Hepatocyte (in vitro differentiated cells): ENCODE measurements around the gene TRAF1. TPM values are rescaled to one million over a fixed set of nuclear protein-coding genes. Genes with fewer than 3 reads are reported as not detected.

Source experiments
- DNase-seq: peaks from one replicate; pipeline ENCODE4 v3.0.0-alpha.2; 2016; ENCODE audit warnings: low spot score
- H2AFZ ChIP-seq: fragments of 200-600 bp; sonication (generic); 2 replicates; pipeline ENCODE4 v1.6.0; 2016; ENCODE audit warnings: antibody characterized with exemption, mild to moderate bottlenecking
- H3K27ac ChIP-seq: fragments of 200-600 bp; sonication (generic); 2 replicates; pipeline ENCODE4 v1.5.1; 2016; ENCODE audit warnings: mild to moderate bottlenecking
- H3K27me3 ChIP-seq: fragments of 200-600 bp; sonication (generic); 2 replicates; pipeline ENCODE4 v1.6.1; 2016
- H3K36me3 ChIP-seq: fragments of 200-600 bp; sonication (generic); replicated peaks from 2 replicates; pipeline ENCODE4 v1.5.1; 2016; ENCODE audit warnings: low read depth; ENCODE audit not compliant: insufficient read depth
- H3K4me1 ChIP-seq: fragments of 200-600 bp; sonication (generic); 2 replicates; pipeline ENCODE4 v1.5.1; 2016; ENCODE audit warnings: mild to moderate bottlenecking, moderate library complexity; ENCODE audit not compliant: insufficient read depth
- H3K4me2 ChIP-seq: fragments of 200-600 bp; sonication (generic); 2 replicates; pipeline ENCODE4 v1.6.0; 2016
- H3K4me3 ChIP-seq: fragments of 200-600 bp; sonication (generic); 2 replicates; pipeline ENCODE4 v1.5.1; 2016; ENCODE audit warnings: mild to moderate bottlenecking
- H3K79me2 ChIP-seq: fragments of 200-600 bp; sonication (generic); 2 replicates; pipeline ENCODE4 v1.6.0; 2017; ENCODE audit warnings: mild to moderate bottlenecking
- H3K9me2 ChIP-seq: fragments of 200-600 bp; sonication (generic); replicated peaks from 2 replicates; pipeline ENCODE4 v1.6.0; 2017; ENCODE audit warnings: mild to moderate bottlenecking; ENCODE audit not compliant: insufficient read depth
- H3K9me3 ChIP-seq: fragments of 200-600 bp; sonication (generic); 2 replicates; pipeline ENCODE4 v1.5.1; 2016; ENCODE audit warnings: low read depth, mild to moderate bottlenecking
- H4K20me1 ChIP-seq: fragments of 200-600 bp; sonication (generic); 2 replicates; pipeline ENCODE4 v1.6.0; 2016; ENCODE audit warnings: mild to moderate bottlenecking; ENCODE audit not compliant: insufficient read depth, poor library complexity, severe bottlenecking
- CTCF ChIP-seq: fragments of 200-600 bp; sonication (generic); IDR thresholded peaks from 2 replicates; pipeline ENCODE4 v1.5.1; 2016; ENCODE audit warnings: antibody characterized with exemption, mild to moderate bottlenecking; ENCODE audit not compliant: poor library complexity
- EZH2 ChIP-seq: fragments of 200-600 bp; sonication (generic); IDR thresholded peaks from 2 replicates; pipeline ENCODE4 v1.6.1; 2016; ENCODE audit warnings: antibody characterized with exemption, mild to moderate bottlenecking, borderline replicate concordance
- EZH2phosphoT487 ChIP-seq: fragments of 200-600 bp; sonication (generic); IDR thresholded peaks from one replicate; pipeline ENCODE4 v1.6.1; 2018; ENCODE audit warnings: antibody characterized with exemption, mild to moderate bottlenecking, low read depth, moderate library complexity; ENCODE audit not compliant: unreplicated experiment, severe bottlenecking
- WGBS: methylation state at CpG from one replicate; pipeline ENCODE4 v1.1.6; 2016; ENCODE audit warnings: low lambda C conversion rate; ENCODE audit errors: missing lambda C conversion rate; 5-methylcytosine and 5-hydroxymethylcytosine counted together
- polyA plus RNA-seq: library from polyadenylated mRNA; unstranded; fragments of >200 nt; fragmentation: Nextera tagmentation; extraction: Ambion mirVana; gene quantifications from 2 replicates; pipeline ENCODE4 v1.2.1, GENCODE V29; 2016
- total RNA-seq: library from RNA; depleted of rRNA; stranded (reverse); fragments of >200 nt; gene quantifications from 2 replicates; pipeline ENCODE4 v1.2.3, GENCODE V29; 2014

Gene TRAF1
- total and polyA plus RNA-seq, 2 experiments from 2014 or later: 2.2 to 4.0 TPM

GRCh38 chr9:120855827-120856670, 70.5 kb downstream of the TRAF1 start:
- Histone ChIP-seq H3K27ac (no peak overlapping the region), H3K36me3 (no peaks in the 10 kb centered on the region), H2AFZ (no peak overlapping the region), H3K79me2 (no peaks in the 10 kb centered on the region), H3K27me3 (no peaks in the 10 kb centered on the region), H3K4me2 (no peak overlapping the region), H3K9me2 (no peaks in the 10 kb centered on the region), H4K20me1 (no peaks in the 10 kb centered on the region), H3K9me3 (no peaks in the 10 kb centered on the region), H3K4me3 (no peak overlapping the region), H3K4me1 (peaks cover 11% of the 10 kb centered on the region)
- 92% methylated on average over 7 of the region's 7 CpGs for WGBS
- TF ChIP-seq EZH2: no peak
- TF ChIP-seq CTCF: no peak
- TF ChIP-seq EZH2phosphoT487: no peak
- DNase-seq: no peak

DNA sequence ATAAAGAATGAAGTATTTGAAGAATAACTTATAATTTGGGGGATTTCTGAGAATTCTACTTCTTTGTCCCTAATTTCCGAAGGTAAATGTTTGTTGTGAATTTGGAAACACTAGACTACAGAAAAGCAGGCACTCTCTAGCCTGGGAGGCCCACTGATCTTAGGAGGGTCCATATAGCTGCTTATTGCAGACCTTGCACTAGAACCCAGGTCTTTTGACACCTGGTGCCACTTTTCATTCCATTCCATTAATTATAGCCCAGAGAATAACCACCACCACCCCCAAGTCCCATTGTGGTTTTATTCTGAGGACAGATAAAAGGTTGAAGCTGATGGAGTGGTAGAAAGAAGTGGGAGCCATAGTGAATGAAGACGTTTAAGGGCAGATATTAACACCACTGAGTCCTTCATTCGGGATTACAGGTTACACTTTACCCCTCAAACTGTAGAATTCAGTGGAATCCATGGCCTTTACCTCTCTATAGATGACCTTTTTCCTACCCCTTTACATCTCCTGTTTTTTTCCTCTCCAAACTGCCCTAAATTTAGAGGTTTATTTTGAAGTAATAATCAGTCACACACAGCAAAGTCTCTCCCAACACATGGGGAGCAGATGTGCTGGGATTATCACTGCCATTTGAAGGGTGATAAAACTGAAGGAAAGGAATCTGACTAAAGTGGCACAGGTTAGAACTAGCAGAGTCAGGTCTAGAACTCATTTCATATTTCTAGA, 71.8 kb downstream of the TRAF1 start:
- no peaks in the 10 kb centered on the region for H3K36me3 ChIP-seq
- H3K79me2 ChIP-seq: no peaks in the 10 kb centered on the region
- no peaks in the 10 kb centered on the region for H3K9me3 ChIP-seq
- H4K20me1 ChIP-seq: no peaks in the 10 kb centered on the region
- no peak overlapping the region for H3K27ac ChIP-seq
- 79% methylated on average over 3 of the region's 3 CpGs for WGBS
- H3K4me1 ChIP-seq: peaks cover 11% of the 10 kb centered on the region
- no peak overlapping the region for H3K4me2 ChIP-seq
- no peaks in the 10 kb centered on the region for H3K9me2 ChIP-seq
- no peak overlapping the region for H3K4me3 ChIP-seq
- H2AFZ ChIP-seq: no peak overlapping the region
- TF ChIP-seq EZH2 (no peak), EZH2phosphoT487 (no peak), CTCF (no peak)
- H3K27me3 ChIP-seq: no peaks in the 10 kb centered on the region
- no peak for DNase-seq

DNA sequence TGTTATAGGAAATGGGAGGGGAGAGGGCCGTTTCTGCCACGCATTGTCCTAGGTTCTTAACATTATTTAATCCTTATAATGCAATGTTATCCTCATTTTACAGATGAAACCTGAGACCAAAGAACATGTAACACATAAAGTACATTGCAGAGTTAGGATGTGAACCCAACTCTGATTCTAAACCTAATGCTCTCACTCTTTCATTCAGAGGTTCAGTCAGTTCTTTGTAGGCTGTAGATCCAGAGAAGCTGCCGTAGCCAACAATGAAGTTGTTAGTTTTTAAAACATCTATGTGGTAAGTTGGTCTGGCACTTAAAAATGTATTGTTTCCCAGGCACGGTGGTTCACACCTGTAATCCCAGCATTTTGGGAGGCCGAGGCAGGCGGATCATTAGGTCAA, 73.4 kb downstream of the TRAF1 start:
- Histone ChIP-seq H3K4me3 (no peak overlapping the region), H3K4me2 (no peak overlapping the region), H3K27ac (no peak overlapping the region), H3K27me3 (no peaks in the 10 kb centered on the region), H2AFZ (no peak overlapping the region), H3K4me1 (peaks cover 11% of the 10 kb centered on the region), H3K9me2 (no peaks in the 10 kb centered on the region), H4K20me1 (no peaks in the 10 kb centered on the region), H3K9me3 (no peaks in the 10 kb centered on the region), H3K79me2 (no peaks in the 10 kb centered on the region), H3K36me3 (no peaks in the 10 kb centered on the region)
- TF ChIP-seq EZH2 (no peak), CTCF (no peak), EZH2phosphoT487 (no peak)
- DNase-seq: no peak
- 88% methylated on average over 6 of the region's 6 CpGs for WGBS

Other genes with a start within 250 kb of the TRAF1 start
- gene MEGF9, start 212.3 kb downstream of the TRAF1 start, total RNA-seq: 23.9 and 27.4 TPM in 2 replicates
- 6.4 and 10.3 TPM in 2 replicates for gene MEGF9, start 212.3 kb downstream of the TRAF1 start, polyA plus RNA-seq
- gene FBXW2, start 133.4 kb downstream of the TRAF1 start, total RNA-seq: 52.0 and 54.5 TPM in 2 replicates
- gene FBXW2, start 133.4 kb downstream of the TRAF1 start, polyA plus RNA-seq: 30.1 and 34.6 TPM in 2 replicates
- 13.3 and 14.7 TPM in 2 replicates for gene PSMD5, start 83.9 kb downstream of the TRAF1 start, total RNA-seq
- gene PSMD5, start 83.9 kb downstream of the TRAF1 start, polyA plus RNA-seq: 10.4 and 12.1 TPM in 2 replicates
- 33.7 and 34.8 TPM in 2 replicates for gene PHF19, start 49.6 kb downstream of the TRAF1 start, total RNA-seq
- gene PHF19, start 49.6 kb downstream of the TRAF1 start, polyA plus RNA-seq: 25.4 and 30.9 TPM in 2 replicates
- 50.3 and 55.4 TPM in 2 replicates for gene C5, start 123.5 kb upstream of the TRAF1 start, total RNA-seq
- gene C5, start 123.5 kb upstream of the TRAF1 start, polyA plus RNA-seq: 9.4 and 13.8 TPM in 2 replicates
- gene CNTRL, start 148.2 kb upstream of the TRAF1 start, total RNA-seq: 7.9 and 10.8 TPM in 2 replicates
- 3.4 and 4.3 TPM in 2 replicates for gene CNTRL, start 148.2 kb upstream of the TRAF1 start, polyA plus RNA-seq